Measurements from ENCODE around the gene ALDH9A1.
"Not testable (repeated sequence)": the region's sequence is repeated elsewhere in the genome, so short reads cannot be mapped to it uniquely, and the experiment has no call there.

ALDH9A1 gene

GRCh38 chr1:165638211-165638610, 60.2 kb downstream of the ALDH9A1 start:
- H3K27me3 ChIP-seq (ENCODE audit: control insufficient read depth, insufficient read depth, low read length); H3K36me3 ChIP-seq (ENCODE audit: control insufficient read depth, insufficient read depth, low read length); H3K4me3 ChIP-seq (ENCODE audit: low read length); H3K9me3 ChIP-seq (ENCODE audit: control insufficient read depth, low read length): not testable (repeated sequence)
- Histone ChIP-seq H3K9ac (ENCODE audit: low read length) (peak overlapping the region; percentile 28), H3K4me1 (ENCODE audit: control insufficient read depth, insufficient read depth, low read length) (peaks cover 55% of the 10 kb centered on the region)

DNA sequence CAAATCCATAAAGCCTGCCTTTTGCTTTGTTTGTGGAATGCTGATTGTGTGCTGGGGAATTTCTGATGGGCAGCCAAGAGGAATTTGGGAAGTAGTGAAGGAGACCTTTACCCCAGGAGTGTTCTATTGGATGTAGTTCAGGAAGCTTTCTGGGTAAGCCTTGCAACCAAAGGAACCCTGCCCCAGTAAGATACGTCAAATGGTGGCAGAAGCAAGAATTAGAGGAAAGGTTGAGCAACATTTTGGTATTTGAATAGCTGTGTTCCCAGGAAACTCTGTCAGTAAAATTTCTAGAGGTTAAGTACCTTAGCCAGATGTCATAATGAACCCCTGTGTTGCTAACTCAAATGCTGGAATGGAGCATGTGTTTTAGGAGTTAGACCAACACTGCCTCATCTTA, 60.9 kb downstream of the ALDH9A1 start:
- Histone ChIP-seq H3K27me3 (ENCODE audit: control insufficient read depth, insufficient read depth, low read length) (no peaks in the 10 kb centered on the region), H3K9me3 (ENCODE audit: control insufficient read depth, low read length) (no peaks in the 10 kb centered on the region), H3K4me3 (ENCODE audit: low read length) (no peak overlapping the region), H3K9ac (ENCODE audit: low read length) (peak overlapping the region; percentile 33), H3K4me1 (ENCODE audit: control insufficient read depth, insufficient read depth, low read length) (peaks cover 55% of the 10 kb centered on the region), H3K36me3 (ENCODE audit: control insufficient read depth, insufficient read depth, low read length) (peaks cover 4% of the 10 kb centered on the region)

GRCh38 chr1:165635823-165636222, 62.5 kb downstream of the ALDH9A1 start:
- Histone ChIP-seq H3K4me1 (ENCODE audit: control insufficient read depth, insufficient read depth, low read length) (peaks cover 44% of the 10 kb centered on the region), H3K27me3 (ENCODE audit: control insufficient read depth, insufficient read depth, low read length) (no peaks in the 10 kb centered on the region), H3K9me3 (ENCODE audit: control insufficient read depth, low read length) (no peaks in the 10 kb centered on the region), H3K9ac (ENCODE audit: low read length) (no peak overlapping the region), H3K36me3 (ENCODE audit: control insufficient read depth, insufficient read depth, low read length) (peaks cover 4% of the 10 kb centered on the region), H3K4me3 (ENCODE audit: low read length) (no peak overlapping the region)

- Histone ChIP-seq H3K9me3 (ENCODE audit: control insufficient read depth, low read length) (no peaks in the 10 kb centered on the region), H3K4me1 (ENCODE audit: control insufficient read depth, insufficient read depth, low read length) (peaks cover 39% of the 10 kb centered on the region), H3K4me3 (ENCODE audit: low read length) (no peak overlapping the region), H3K9ac (ENCODE audit: low read length) (no peak overlapping the region), H3K36me3 (ENCODE audit: control insufficient read depth, insufficient read depth, low read length) (peaks cover 4% of the 10 kb centered on the region), H3K27me3 (ENCODE audit: control insufficient read depth, insufficient read depth, low read length) (no peaks in the 10 kb centered on the region)
These were observed 63.0 kb downstream of the ALDH9A1 start for GRCh38 chr1:165635329-165635728.

- H3K9ac ChIP-seq (ENCODE audit: low read length): peak overlapping the region; percentile 24
- peaks cover 33% of the 10 kb centered on the region for H3K4me1 ChIP-seq (ENCODE audit: control insufficient read depth, insufficient read depth, low read length)
- H3K36me3 ChIP-seq (ENCODE audit: control insufficient read depth, insufficient read depth, low read length): peaks cover 4% of the 10 kb centered on the region
- H3K9me3 ChIP-seq (ENCODE audit: control insufficient read depth, low read length): no peaks in the 10 kb centered on the region
- H3K27me3 ChIP-seq (ENCODE audit: control insufficient read depth, insufficient read depth, low read length): no peaks in the 10 kb centered on the region
- H3K4me3 ChIP-seq (ENCODE audit: low read length): no peak overlapping the region
These were observed 64.0 kb downstream of the ALDH9A1 start for GRCh38 chr1:165634154-165634921.

- H3K36me3 ChIP-seq (ENCODE audit: control insufficient read depth, insufficient read depth, low read length): peaks cover 4% of the 10 kb centered on the region
- H3K4me1 ChIP-seq (ENCODE audit: control insufficient read depth, insufficient read depth, low read length): peaks cover 33% of the 10 kb centered on the region
These were observed 64.7 kb downstream of the ALDH9A1 start for GRCh38 chr1:165633614-165634013.

DNA sequence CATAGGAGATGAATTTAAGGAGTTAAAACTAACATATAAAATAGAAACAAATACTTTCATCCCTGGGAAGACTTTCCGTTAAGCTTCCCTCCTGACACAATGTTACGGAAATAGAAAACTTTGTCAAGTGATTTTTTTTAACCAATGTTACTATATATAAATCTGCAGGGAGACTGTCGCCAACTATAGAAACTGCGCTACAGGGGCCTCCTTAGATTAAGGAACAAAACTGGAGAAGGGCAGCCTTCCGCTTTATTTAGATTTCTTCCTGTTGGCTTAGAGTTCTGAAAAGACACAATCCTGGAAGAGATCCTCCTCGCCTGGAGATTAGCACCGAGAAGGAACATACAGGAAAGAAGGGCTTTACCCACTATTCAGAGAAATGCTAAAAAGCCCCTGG, 65.9 kb downstream of the ALDH9A1 start:
- Histone ChIP-seq H3K27me3 (ENCODE audit: control insufficient read depth, insufficient read depth, low read length) (no peaks in the 10 kb centered on the region), H3K4me3 (ENCODE audit: low read length) (peak overlapping the region; percentile 97), H3K9me3 (ENCODE audit: control insufficient read depth, low read length) (no peaks in the 10 kb centered on the region), H3K9ac (ENCODE audit: low read length) (peak overlapping the region; percentile 84), H3K4me1 (ENCODE audit: control insufficient read depth, insufficient read depth, low read length) (peaks cover 23% of the 10 kb centered on the region), H3K36me3 (ENCODE audit: control insufficient read depth, insufficient read depth, low read length) (peaks cover 4% of the 10 kb centered on the region)

More at GRCh38 chr1:165633614-165634013, 64.7 kb downstream of the ALDH9A1 start:
- Histone ChIP-seq H3K9ac (ENCODE audit: low read length) (peak overlapping the region; percentile 24), H3K27me3 (ENCODE audit: control insufficient read depth, insufficient read depth, low read length) (no peaks in the 10 kb centered on the region), H3K4me3 (ENCODE audit: low read length) (no peak overlapping the region), H3K9me3 (ENCODE audit: control insufficient read depth, low read length) (no peaks in the 10 kb centered on the region)

DNA sequence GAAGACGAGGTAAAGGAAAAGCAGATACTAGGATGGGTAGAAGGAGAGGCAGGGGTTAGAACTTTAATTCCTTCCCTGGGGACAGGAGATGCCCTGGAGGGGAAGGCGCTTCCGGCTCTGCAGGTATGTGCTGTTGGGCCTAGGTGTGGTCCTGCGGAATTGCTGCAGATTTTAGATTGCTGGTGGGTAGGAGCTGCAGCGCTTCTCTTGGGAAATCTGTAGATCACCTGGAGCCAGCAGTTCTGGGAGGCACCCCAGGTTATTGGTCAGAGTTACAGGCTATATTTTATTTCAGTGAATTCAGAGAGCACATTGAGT, 66.3 kb downstream of the ALDH9A1 start:
- Histone ChIP-seq H3K4me1 (ENCODE audit: control insufficient read depth, insufficient read depth, low read length) (peaks cover 19% of the 10 kb centered on the region), H3K4me3 (ENCODE audit: low read length) (peak overlapping the region; percentile 97), H3K27me3 (ENCODE audit: control insufficient read depth, insufficient read depth, low read length) (no peaks in the 10 kb centered on the region), H3K9me3 (ENCODE audit: control insufficient read depth, low read length) (no peaks in the 10 kb centered on the region), H3K9ac (ENCODE audit: low read length) (peak overlapping the region; percentile 84), H3K36me3 (ENCODE audit: control insufficient read depth, insufficient read depth, low read length) (peaks cover 4% of the 10 kb centered on the region)

DNA sequence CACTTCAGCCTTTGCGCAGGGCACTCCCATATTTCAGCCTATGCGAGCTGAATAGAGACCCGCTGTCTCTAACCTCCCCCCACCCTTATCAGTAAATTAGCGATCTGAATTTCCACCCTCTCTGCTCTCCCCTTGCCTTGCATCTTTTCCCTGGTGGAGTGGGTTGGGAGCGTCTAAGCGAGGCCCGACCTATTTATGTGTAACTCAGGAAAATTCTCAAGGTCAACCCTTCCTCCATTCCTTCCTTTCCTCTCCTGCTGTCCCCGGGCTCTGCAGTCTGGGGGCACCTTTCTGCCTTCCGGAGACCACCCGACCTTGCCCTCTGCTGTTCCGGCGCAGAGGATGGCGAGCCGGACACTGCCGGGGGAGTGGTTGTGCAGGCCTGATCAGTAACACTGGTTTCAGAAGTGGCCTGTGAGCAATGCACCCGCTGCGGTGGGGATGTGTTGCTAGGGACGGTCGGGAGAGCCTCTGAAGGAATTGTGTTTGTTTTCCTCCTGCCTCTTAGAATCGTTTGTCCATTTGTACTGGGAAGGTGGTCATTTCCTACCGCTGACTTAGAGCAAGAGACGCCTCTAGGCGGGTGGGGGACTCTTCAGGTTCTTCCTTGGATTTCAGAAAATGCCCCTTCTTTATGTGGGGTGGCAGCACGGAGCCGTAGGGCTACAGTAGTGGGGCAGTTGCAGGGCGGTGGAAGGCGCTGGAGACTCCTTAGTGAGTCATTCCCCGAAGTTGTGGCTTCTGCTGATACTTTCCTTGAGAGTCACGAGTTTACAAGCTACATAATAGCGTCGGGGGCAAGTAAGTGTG, 66.8 kb downstream of the ALDH9A1 start:
- Histone ChIP-seq H3K9me3 (ENCODE audit: control insufficient read depth, low read length) (no peaks in the 10 kb centered on the region), H3K9ac (ENCODE audit: low read length) (peak overlapping the region; percentile 84), H3K4me1 (ENCODE audit: control insufficient read depth, insufficient read depth, low read length) (peaks cover 14% of the 10 kb centered on the region)

GRCh38 chr1:165630629-165631341, 67.6 kb downstream of the ALDH9A1 start, which contains the start of gene MGST3:
Gene MGST3 (plus strand): TSS chr1:165631234. CDS start chr1:165649848, 18,614 bp downstream.
- no peaks in the 10 kb centered on the region for H3K36me3 ChIP-seq (ENCODE audit: control insufficient read depth, insufficient read depth, low read length)
- peak within 1 kb of the TSS; percentile 84 for H3K9ac ChIP-seq (ENCODE audit: low read length)
- peaks cover 12% of the 10 kb centered on the region for H3K4me1 ChIP-seq (ENCODE audit: control insufficient read depth, insufficient read depth, low read length)
- no peaks in the 10 kb centered on the region for H3K9me3 ChIP-seq (ENCODE audit: control insufficient read depth, low read length)
- peak within 1 kb of the TSS; percentile 97 for H3K4me3 ChIP-seq (ENCODE audit: low read length)
- H3K27me3 ChIP-seq (ENCODE audit: control insufficient read depth, insufficient read depth, low read length): no peaks in the 10 kb centered on the region

More for the DNA sequence above, 66.8 kb downstream of the ALDH9A1 start:
- Histone ChIP-seq H3K4me3 (ENCODE audit: low read length) (peak overlapping the region; percentile 97), H3K36me3 (ENCODE audit: control insufficient read depth, insufficient read depth, low read length) (peaks cover under 1% of the 10 kb centered on the region), H3K27me3 (ENCODE audit: control insufficient read depth, insufficient read depth, low read length) (no peaks in the 10 kb centered on the region)

- Histone ChIP-seq H3K9me3 (ENCODE audit: control insufficient read depth, low read length) (no peaks in the 10 kb centered on the region), H3K27me3 (ENCODE audit: control insufficient read depth, insufficient read depth, low read length) (no peaks in the 10 kb centered on the region), H3K9ac (ENCODE audit: low read length) (peak overlapping the region; percentile 84), H3K4me1 (ENCODE audit: control insufficient read depth, insufficient read depth, low read length) (peaks cover 7% of the 10 kb centered on the region), H3K36me3 (ENCODE audit: control insufficient read depth, insufficient read depth, low read length) (no peaks in the 10 kb centered on the region), H3K4me3 (ENCODE audit: low read length) (peak overlapping the region; percentile 97)
These were observed 68.3 kb downstream of the ALDH9A1 start for GRCh38 chr1:165629848-165630628.
